GM20431 (cell line): Measurements from ENCODE around the gene CCDC85C.

Experiments used
- in situ Hi-C: fragments of 300-500 bp; cut with MseI, MboI; formaldehyde crosslinking; loops from one replicate; pipeline ENCODE4 v1.15.0; 2020; ENCODE audit warnings: low sequenced_read_pairs; ENCODE audit not compliant: unreplicated experiment

Gene CCDC85C

DNA sequence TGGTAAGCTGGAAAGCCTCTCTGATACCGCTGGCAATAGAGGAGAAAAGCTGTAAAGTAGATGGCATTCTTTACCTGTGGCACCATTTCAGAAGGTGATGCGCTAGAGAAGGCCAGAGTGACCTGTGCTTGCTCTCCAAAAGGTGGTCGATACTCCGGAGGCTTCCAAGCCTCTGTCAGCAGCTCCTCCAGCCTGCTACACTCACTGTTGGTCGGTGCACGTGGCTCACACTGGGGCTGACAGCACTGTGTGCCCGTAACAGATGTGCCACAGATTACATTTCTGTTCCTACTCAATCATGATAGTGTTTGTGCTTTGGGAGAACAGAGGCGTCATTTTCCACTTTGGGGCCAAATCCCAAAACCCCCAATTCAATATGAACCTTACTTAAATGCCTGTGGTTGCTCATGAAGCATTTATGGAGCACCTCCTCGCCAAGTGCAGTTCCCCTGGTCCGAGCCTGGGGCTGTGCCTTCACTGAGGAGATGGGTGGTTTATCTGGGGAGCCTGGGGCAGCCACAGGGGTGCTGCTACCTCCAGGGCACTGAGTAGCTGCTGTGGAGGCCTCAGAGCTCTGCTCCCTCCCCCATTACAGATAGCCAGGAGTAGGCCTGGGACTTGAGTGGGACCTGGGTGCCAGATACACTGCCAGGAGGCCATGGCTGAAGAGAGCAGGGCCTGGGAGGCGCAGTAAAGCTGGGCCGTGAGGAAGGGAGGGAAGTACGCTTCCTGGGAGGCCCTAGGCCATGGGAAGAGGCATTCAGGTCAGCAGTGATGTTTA lies 96.0 kb downstream of the CCDC85C start:
- in situ Hi-C loops: no loop called here

DNA sequence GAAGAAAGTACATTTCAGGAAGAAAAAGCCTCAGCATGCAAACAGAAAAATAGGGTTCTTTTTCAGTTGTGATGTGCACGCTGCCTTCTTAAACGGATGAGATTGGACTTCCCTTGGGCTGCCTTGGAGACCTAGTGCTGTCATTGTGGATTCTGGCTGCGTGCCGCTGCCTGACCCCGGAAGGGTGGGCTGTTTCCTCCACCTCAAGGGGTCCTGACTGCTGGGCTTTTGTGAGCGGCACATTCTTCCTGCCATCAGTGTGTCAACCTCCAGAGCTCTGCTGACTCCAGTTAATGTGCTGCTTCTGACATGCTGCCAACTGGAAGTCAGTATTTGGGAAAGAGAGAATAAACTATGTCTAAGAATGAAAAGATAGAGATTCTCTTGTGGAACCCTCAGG lies 97.7 kb downstream of the CCDC85C start:
- in situ Hi-C loops: no loop called here

DNA sequence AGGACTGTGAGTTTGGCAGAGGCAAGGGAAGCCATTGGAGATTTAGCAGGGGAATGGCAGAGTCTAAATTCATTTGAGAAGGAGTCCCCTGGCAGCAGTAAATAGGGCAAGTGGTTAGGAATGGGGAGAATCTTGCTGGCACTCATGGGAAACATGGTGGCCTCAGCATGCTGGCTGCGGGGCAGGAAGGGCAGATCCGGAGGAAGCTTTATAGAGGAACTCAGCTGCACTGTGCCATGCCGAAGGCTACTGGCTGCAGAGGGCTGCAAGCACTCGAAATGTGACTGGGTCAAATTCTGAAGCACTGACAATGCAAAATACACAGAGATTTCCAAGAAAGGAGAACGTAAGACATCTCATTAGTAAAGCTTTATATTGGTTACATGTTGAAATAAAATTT lies 98.9 kb downstream of the CCDC85C start:
- in situ Hi-C loops: no loop called here

DNA sequence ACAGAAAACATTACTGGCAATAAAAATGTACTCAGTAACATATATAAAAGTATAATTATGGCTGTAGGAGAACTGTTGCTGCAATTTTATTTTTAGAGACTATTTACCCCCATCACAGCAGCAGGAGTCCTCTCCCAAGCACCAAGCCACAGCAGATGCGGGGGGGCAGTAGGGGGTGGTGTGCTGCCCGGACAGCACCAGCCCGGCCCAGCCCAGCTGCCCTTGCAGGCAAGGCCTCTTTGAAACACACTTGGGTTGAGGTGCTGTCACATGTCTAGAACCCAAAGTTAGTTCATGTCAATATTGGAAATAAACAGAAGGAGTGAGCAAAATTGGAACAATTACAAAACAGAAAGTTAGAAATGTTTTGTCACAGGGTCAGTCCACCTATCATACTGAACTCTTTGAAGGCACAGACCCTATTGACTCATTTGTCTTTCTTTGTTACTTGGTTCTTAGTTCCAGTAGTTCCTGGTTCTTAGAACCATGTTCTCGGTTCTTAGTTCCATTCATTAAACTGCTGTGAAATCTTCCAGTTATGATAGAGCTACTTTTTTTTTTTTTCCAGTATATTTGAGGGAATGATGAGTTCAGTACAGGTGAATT lies 100.1 kb downstream of the CCDC85C start:
- in situ Hi-C loops: no loop called here

DNA sequence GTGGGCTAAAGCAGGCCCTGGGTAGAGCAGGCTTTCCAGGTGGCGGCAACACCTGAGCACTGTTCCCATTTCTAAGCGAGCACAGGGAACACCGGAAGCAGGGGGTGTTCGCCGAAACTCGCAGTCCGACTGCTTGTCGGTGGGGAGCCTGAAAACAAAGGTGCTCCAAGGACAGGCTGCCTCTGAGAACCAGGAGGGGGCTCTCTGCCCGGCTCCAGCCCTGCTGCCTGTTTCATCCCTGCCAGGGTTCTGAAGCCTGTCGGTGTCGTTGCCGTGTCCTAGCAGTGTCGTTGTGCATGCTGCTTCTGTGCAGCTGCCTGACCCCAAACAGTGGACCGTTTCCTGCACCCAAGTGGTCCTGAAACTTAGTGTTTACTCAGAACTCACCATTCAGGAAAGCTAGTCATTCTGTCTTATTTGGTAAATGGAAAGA lies 101.0 kb downstream of the CCDC85C start:
- in situ Hi-C loops: no loop called here

DNA sequence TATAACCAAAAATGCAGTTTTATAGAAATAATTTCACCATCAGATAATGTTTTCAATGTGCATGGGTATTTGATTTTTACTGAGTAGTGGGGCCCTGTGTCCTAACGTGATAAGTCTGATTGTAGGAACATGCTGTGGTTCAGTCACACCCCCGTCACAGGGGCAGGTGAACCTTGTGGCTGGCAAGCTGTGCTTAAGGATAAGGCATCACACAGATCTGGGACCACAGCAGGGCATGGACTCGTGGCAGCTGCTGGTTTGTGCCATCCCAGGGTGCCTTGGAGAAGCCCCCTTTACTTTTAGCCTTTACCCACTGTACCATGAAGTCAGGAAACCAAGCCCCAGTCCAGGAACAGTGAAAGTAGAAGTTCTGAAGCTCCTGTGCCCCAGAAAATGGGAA lies 106.1 kb downstream of the CCDC85C start:
- in situ Hi-C loops: no loop called here

DNA sequence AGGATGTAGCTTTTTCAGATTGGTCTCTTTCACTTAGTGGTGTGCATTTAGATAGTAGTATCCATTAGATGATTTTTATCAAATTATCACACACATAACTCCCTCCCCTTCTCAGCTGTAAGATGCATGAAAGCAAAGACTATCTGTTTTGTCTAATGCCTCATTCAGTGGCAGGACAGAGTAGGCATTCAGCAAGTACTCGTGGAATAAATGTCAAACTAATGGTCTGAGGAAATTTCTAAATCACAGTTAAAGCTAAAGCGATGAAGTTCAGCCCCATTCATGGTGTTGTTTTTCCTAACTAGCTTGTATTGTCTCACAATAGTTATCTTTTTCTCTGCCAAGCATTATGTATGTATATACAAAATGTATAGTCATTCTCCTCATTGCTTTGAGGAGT lies 106.7 kb downstream of the CCDC85C start:
- in situ Hi-C loops: no loop called here

DNA sequence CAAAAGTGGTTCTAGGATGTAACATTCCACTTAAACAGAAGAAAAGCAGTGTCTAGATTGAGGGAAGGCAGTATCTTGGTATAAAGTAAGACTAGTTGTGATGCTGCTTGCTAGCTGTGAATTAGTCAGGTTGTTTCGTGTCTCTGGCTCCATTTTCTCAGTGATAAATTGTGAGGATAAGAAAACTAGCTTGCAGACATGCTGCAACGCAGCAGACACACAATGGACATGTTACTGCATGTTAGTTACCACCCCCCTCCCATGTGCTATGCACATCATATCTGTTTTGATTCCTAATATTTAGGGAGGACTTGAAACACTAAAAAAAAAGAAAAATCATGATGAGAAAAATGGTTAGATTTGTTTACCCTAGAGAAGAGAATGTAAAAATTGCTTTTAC lies 119.9 kb downstream of the CCDC85C start:
- in situ Hi-C loops: no loop called here

DNA sequence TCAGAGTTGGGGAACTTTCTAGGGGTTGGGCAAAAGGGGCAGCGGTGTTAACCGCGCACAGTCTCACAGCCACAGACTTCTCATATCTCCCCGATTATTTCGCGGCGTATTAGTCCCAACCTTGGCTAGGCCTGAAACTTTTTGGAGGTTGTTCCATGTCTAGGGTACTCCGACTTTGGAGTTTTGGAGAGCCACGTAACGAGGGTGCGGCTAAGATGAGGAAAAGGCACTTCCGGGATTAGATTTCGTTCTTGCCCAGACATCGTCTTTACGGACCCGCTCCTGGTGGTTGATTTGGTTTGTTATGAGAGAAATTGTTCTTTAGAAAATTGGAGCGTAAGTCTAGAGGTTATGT lies 122.3 kb downstream of the CCDC85C start:
- in situ Hi-C loops: no loop called here

DNA sequence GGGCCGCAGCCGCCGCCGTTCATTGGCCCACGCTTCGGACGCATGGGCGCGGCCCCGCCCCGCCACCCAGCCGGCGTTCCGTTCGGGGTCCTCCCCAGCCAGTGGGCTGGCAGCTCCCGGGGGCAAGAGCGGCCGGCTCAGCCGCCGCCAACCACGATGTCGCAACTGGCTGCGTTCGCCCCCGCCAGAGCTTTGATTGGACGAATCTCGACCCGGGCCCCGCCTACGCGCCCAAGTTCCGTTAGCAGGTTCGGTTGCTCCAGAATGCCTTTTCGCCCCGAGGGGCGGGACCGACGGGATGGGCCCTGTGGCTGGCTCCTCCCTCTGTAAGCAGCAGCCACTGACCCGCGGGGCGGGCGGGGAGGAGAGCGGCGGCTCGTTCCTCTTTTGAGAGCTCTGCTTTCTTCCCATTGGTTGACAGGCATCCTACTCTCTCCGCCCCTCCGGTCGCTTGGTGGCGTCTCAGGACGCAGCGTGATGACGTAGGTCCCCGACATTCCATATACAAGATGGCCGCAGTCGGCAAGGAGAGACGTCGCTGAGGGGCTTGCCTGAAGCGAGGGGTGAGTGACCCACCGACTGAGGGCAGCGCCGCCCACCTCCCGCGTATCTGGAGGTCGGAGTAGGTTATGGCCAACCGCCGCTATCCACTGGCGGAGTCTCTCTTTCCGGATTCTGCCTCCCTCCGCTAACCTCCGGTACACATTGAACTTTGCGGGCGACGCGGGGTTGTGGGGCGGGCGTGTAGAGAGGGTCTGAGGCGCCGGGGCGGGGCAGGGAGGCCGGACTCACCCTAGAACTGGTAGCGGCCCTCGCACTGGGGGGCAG lies 122.9 kb downstream of the CCDC85C start, which contains the start of gene CCNK:
Gene CCNK (plus strand): TSS at position 493 of the 828 bp plus-strand sequence. CDS start 11,269 bp downstream, outside the sequence.
- in situ Hi-C loops: no loop called here

DNA sequence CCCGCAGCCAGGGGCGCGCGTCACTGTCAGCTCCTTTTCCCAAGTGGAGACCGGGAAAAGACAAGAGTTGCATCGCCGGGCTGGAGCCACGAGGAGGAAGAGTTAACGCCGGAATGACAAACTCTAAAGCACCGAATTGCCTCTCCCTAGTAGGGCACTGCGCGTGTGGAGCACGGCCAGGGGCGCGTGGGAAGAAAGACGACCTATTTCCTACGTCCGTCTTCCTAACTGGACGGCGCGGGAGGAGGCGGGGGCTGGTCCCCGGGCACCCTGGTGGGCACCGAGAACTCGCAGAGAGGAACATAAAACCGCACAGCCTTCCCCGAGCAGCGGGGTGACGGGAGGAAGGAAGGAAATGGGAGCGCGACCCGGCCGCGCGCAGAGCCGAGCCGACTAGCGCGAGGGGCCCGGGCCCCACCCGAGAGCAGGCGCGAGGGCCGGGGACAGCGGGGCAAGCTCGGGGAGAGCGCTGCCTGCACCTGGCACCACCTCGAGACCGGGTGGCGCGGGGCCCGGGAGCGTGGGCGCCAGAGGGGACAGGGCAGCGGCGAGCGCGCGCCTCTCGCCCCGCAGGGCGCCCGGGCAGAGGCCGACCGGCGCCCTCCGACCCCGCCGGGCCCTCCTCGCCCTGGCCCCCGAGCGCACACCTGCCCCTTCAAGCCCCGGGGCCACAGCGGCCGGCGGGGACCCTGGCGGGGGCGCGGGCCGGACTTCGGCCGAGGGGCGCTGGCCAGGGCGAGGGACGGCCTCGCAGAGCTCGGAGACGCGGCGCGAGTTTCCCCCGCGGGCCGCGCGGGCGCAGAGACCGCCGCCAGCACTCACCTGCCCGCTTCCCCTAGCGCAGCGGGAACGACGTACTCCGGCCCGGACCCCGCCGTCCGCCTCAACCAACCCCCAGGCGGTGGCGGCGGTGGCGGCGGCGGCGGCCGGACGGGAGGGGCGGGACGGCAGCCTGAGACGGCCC lies 123.8 kb downstream of the CCDC85C start, which contains the start of gene SETD3:
Gene SETD3 (minus strand): TSS at position 954 of the 964 bp plus-strand sequence. CDS start 15,054 bp downstream, outside the sequence.
- in situ Hi-C loops: no loop called here

DNA sequence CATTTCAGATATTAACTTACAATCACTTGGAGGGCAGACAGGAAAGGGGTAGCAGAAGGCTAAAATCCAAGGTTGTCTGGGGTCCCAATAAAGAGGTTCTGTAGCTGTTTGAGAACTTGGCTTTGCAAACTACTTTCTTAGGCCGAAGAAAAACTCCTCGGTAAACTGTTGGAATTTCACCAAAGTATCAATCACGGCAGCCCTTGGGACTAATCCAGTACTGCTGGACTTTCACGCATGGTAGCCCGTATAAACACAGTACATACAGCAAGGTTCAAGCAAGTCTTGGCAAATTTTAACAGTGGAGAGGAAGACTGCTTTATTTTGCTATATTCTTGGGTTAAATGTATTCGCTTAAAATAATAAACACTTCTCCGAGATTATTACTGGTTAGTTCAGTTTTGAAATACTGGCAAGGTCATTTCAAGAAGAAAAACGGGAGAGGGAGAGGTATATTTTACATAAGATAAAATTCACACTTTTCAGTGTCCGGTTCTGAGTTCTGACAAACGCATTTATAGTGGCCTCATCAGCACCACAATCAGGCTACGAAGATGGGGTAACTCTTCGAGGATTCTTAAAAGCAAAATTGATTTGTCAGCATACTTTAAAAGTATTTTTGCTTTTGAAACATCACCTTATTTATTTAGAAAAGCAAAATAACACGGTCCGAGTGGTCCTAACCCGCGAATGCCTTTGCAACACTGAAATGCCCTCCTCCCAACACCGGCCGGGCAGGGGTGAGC lies 124.7 kb downstream of the CCDC85C start:
- in situ Hi-C loops: no loop called here

DNA sequence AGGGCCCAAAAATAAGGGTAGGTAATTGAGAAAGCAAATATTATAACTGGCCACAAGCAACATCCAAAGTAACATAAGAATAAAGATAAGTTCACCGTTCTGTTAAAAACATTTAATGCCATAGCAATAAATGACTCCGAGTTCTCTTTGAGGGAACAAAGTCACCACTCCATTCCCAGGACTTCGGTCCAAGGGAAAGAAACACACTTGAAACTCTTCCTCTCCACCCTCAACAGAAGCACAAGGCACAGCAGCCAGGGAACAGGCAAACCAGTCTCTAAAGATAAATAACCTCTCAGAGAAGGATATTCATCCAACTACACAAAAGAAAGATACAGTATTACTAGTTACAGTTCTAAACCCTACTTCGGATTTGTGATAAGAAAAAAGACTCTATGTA lies 125.9 kb downstream of the CCDC85C start:
- in situ Hi-C loops: no loop called here

DNA sequence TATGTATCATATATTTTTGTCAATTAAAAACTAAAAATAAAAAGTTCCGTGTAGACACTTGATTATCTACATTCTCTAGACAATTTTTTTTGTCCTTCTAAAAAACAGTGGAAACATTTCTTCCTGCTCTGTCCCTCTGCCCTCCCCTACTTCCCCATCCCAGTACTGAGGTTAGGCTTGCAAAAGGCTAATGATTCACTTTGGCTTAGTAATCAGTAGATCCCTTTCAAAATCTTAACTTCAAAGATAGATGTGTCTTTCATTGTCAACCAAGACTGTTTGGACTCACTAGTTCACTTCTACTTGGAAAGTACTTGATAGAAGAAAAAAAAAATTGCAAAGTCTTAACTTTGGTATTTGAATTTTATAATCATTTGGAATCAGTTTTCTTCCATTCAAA lies 127.1 kb downstream of the CCDC85C start:
- in situ Hi-C loops: no loop called here

DNA sequence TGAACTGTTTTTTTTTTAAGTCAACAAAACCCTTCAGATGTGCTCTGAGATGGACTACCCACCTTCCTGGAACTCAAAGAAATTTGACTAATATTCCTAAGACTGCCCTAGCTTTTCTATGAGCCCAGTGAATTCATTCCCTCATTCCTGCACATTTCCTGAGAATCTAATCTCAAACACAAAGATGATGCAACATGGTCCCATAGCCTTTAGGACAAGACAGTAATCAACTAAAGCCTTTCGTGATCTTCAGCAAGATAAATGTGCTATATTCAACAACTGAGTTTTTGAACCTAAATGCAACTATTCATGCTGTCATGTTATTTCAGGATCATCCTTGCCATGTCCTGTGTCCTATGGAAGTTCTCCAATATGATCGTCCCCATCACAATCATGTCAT lies 128.3 kb downstream of the CCDC85C start:
- in situ Hi-C loops: no loop called here

DNA sequence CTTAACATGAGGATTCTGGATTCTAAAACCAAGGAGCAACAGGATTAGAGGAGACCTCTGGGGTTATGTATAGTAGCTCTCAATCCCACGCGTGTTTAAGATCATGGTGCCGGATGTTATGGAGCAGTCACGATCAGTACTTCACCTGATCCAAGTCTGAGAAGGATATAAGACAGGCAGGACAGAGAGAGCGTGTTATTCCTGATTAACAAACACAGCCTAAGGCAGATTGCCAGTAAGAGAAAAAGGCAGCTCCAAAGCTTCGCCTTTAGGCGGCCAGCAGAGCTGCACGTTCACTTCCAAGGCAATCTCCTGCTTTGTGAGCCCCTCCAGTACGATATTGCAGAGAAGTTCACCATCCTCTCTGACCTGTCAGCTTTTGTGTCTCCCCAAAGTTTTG lies 128.8 kb downstream of the CCDC85C start:
- in situ Hi-C loops: no loop called here

DNA sequence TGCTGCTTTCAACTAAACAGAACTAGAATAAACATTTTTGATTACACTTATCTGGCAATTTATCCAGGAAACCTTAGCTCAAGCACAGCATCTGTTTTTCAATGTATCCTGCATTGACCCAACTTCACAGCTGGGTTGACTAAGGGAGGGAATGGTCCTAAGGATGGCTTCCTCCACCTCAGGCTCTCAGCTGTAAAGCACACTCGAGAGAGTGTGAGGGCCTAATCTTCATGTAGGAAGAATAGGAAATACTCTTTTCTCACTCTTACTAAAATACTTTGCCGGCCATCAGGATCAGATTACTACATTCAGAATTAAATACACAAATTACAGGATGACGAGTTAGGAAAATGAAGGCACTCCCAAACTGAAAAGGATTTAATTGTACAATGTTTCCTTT lies 130.5 kb downstream of the CCDC85C start:
- in situ Hi-C loops: no loop called here

DNA sequence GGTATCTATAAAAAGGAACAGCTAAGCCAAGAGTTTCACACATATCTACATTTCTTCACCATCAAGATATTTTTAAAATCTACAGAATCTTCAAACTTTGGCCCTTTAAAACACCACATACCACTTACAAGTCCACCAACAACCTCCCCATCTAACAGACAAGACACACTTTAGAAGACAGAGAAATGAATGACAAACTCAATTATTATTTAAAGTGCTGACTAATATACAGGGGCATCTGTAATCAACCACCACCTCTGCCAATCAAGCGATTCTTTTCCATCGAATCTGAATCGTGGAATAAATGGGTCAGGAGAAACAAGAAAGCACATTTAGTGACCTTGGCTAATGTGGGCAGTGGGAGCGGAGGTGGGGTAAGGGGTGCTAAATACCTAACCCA lies 131.1 kb downstream of the CCDC85C start:
- in situ Hi-C loops: no loop called here

DNA sequence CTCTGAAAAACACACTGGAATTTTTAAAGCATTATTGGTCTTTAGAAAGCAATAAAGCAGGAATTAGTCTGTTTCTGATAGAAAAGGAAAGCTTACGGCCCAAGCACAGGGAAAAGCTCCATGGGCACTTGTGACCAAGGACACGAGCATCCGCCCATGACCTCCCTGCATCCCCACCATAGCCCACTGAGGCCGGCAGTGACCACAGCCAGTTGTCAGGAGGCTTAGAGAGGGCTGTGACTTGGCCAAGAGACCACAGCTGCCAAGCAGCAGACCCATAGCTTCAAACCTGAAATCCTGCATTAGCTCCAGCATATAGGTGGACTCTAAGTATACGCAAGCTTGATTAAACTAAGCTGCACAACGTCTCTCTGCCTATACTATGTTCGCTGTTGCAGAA lies 132.3 kb downstream of the CCDC85C start:
- in situ Hi-C loops: no loop called here
